CD14-positive monocyte (primary cell): ENCODE data around the gene MADCAM1. TPM values are rescaled to one million over a fixed set of nuclear protein-coding genes. Genes with fewer than 3 reads are reported as not detected.

Source experiments
- DNase-seq, 3 donors: peaks; one replicate each; pipeline ENCODE4 v3.0.0-alpha.2; 2011 to 2022
- H2AFZ ChIP-seq: 2 replicates; pipeline ENCODE4 v1.6.0; 2012; ENCODE audit warnings: mild to moderate bottlenecking, low read depth, low read length, inconsistent platforms; ENCODE audit not compliant: insufficient read depth, poor library complexity, severe bottlenecking
- H3K27ac ChIP-seq, 2 donors: 1 replicate in 1 of 2; 2 replicates in 1 of 2; pipeline ENCODE4 v1.5.1; 2012 to 2013; ENCODE audit warnings: low read length in 2 of 2, control low read depth in 1 of 2, inconsistent platforms in 1 of 2, low read depth in 1 of 2, mild to moderate bottlenecking in 1 of 2
- H3K27me3 ChIP-seq, 2 donors: one replicate each; pipeline versions ENCODE4 v1.6.0 to v1.6.1; 2011 to 2013; ENCODE audit warnings: low read length in 2 of 2; ENCODE audit not compliant: control insufficient read depth in 2 of 2, insufficient read depth in 2 of 2
- H3K36me3 ChIP-seq, 2 donors: replicated peaks in 1 of 2; 1 replicate in 1 of 2; 2 replicates in 1 of 2; pipeline versions ENCODE4 v1.5.1 to v1.6.1; 2012 to 2013; ENCODE audit warnings: low read length in 2 of 2, control low read depth in 1 of 2, inconsistent platforms in 1 of 2, mild to moderate bottlenecking in 1 of 2; ENCODE audit not compliant: insufficient read depth in 2 of 2, control insufficient read depth in 1 of 2
- H3K4me1 ChIP-seq, 2 donors: 1 replicate in 1 of 2; 2 replicates in 1 of 2; pipeline versions ENCODE4 v1.5.1 to v1.6.1; 2012 to 2013; ENCODE audit warnings: low read length in 2 of 2, control low read depth in 1 of 2, inconsistent platforms in 1 of 2, mild to moderate bottlenecking in 1 of 2, moderate library complexity in 1 of 2; ENCODE audit not compliant: insufficient read depth in 2 of 2, control insufficient read depth in 1 of 2
- H3K4me2 ChIP-seq: replicated peaks from 2 replicates; pipeline ENCODE3; 2012; ENCODE audit warnings: low read length, moderate library complexity, mild to moderate bottlenecking; ENCODE audit not compliant: poor library complexity, severe bottlenecking; ENCODE audit errors: extremely low read depth
- H3K4me3 ChIP-seq, 3 experiments: fragments of 200-600 bp in 1 of 3; sonication (generic) in 1 of 3; replicated peaks in 1 of 3; 1 replicate in 2 of 3; 2 replicates in 1 of 3; pipeline ENCODE4 v1.5.1; 2011 to 2013; ENCODE audit warnings: low read length in 3 of 3, mild to moderate bottlenecking in 3 of 3, control low read depth in 2 of 3, low read depth in 2 of 3, inconsistent platforms in 1 of 3, moderate library complexity in 1 of 3
- H3K79me2 ChIP-seq: 2 replicates; pipeline ENCODE4 v1.6.0; 2012; ENCODE audit warnings: mild to moderate bottlenecking, control low read depth, inconsistent platforms, low read length, moderate library complexity; ENCODE audit not compliant: insufficient read depth
- H3K9ac ChIP-seq: 2 replicates; pipeline ENCODE4 v1.6.0; 2017; ENCODE audit warnings: low read length, mild to moderate bottlenecking; ENCODE audit not compliant: insufficient read depth, poor library complexity, severe bottlenecking
- H3K9me3 ChIP-seq, 2 donors: replicated peaks in 1 of 2; 1 replicate in 1 of 2; 2 replicates in 1 of 2; pipeline versions ENCODE4 v1.5.1 to v1.6.1; 2012 to 2013; ENCODE audit warnings: low read length in 2 of 2, control low read depth in 1 of 2; ENCODE audit not compliant: control insufficient read depth in 1 of 2, insufficient read depth in 1 of 2
- H4K20me1 ChIP-seq: 2 replicates; pipeline ENCODE4 v1.6.0; 2012; ENCODE audit warnings: mild to moderate bottlenecking, low read length, control low read depth, moderate library complexity; ENCODE audit not compliant: insufficient read depth
- H3K27ac Mint-ChIP-seq, 7 donors: one replicate each; pipeline ENCODE4 v1.8.0; 2020; ENCODE audit warnings: mild to moderate bottlenecking in 7 of 7, mixed read lengths in 7 of 7, moderate library complexity in 6 of 7, inconsistent platforms in 2 of 7
- H3K27me3 Mint-ChIP-seq, 3 donors: one replicate each; pipeline ENCODE4 v1.8.0; 2021 to 2022; ENCODE audit warnings: low read depth in 3 of 3, mild to moderate bottlenecking in 3 of 3, mixed read lengths in 3 of 3, moderate library complexity in 3 of 3, inconsistent platforms in 1 of 3
- H3K36me3 Mint-ChIP-seq, 2 donors: one replicate each; pipeline ENCODE4 v1.8.0; 2020; ENCODE audit warnings: mixed read lengths in 2 of 2, inconsistent platforms in 1 of 2, mild to moderate bottlenecking in 1 of 2
- H3K4me1 Mint-ChIP-seq: one replicate; pipeline ENCODE4 v1.8.0; 2020; ENCODE audit warnings: mild to moderate bottlenecking, mixed read lengths
- H3K4me3 Mint-ChIP-seq, 2 donors: one replicate each; pipeline ENCODE4 v1.8.0; 2020; ENCODE audit warnings: mild to moderate bottlenecking in 2 of 2, mixed read lengths in 2 of 2, moderate library complexity in 1 of 2
- H3K9me3 Mint-ChIP-seq, 7 donors: one replicate each; pipeline ENCODE4 v1.8.0; 2020 to 2022; ENCODE audit warnings: mixed read lengths in 7 of 7, mild to moderate bottlenecking in 6 of 7, moderate library complexity in 6 of 7, inconsistent platforms in 2 of 7
- WGBS: methylation state at CpG from one replicate; pipeline ENCODE4 v1.1.5; 2013; ENCODE audit warnings: missing lambda C conversion rate; ENCODE audit not compliant: insufficient coverage; 5-methylcytosine and 5-hydroxymethylcytosine counted together
- intact Hi-C, 2 donors: fragments of 100-400 bp; cut with micrococcal nuclease; formaldehyde crosslinking; loops; one replicate each; pipeline versions ENCODE4 v1.15.0 to v1.15.1; 2023
- polyA plus RNA-seq, 3 donors: library from polyadenylated mRNA; depleted of rRNA in 1 of 3; unstranded in 2 of 3; stranded (reverse) in 1 of 3; fragments of 300-500 nt in 2 of 3; fragments of >200 nt in 1 of 3; fragmentation: Illumina TruSeq in 2 of 3; gene quantifications; 1 replicate in 2 of 3; 2 replicates in 1 of 3; pipeline ENCODE4 v1.2.3, GENCODE V29; 2012 to 2021
- TF ChIP-seq, protein P1 (sequence below): fragments of 200-600 bp; IDR thresholded peaks from one replicate; pipeline ENCODE4 v1.8.0; 2022; ENCODE audit warnings: antibody characterized with exemption, mild to moderate bottlenecking

Gene MADCAM1
- polyA plus RNA-seq, 3 donors, result 0.17 TPM; not detected in 2

DNA sequence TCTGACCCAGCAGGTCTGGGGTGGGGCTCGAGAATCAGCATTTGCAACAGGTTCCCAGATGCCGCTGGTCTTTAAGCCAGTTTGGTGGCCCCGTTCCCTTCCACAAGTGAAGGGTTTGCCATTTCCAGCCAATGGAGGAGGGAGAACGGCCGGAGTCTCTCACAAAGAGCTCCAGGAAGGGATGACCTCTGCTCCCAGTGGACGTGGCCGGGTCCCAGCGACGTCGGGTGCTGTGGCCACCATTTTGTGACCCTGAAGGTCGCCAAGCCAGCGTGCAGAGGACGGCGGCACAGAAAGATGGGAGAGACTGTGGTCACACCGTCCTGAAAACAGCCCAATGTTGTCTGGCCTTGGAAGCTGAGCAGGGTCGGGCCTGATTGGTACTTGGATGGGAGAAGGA, 43.5 kb upstream of the MADCAM1 start:
- DNase-seq, result no peak
- Mint-ChIP-seq H3K27ac (no peak overlapping the region), H3K4me3 (no peak overlapping the region), H3K9me3 (peaks cover 3 to 35% (median 21%) of the 10 kb centered on the region in 7 donors), H3K27me3 (peaks cover 8 to 23% (median 10%) of the 10 kb centered on the region in 3 donors), H3K4me1 (no peaks in the 10 kb centered on the region), H3K36me3 (no peaks in the 10 kb centered on the region)
- H3K27ac ChIP-seq, result no peak overlapping the region
- H3K4me3 ChIP-seq, result no peak overlapping the region
- peaks cover 13 to 27% of the 10 kb centered on the region in 2 donors for H3K9me3 ChIP-seq
- H2AFZ ChIP-seq, result no peak overlapping the region
- intact Hi-C loops, result no loop called here
- H3K4me2 ChIP-seq, result no peak overlapping the region
- H3K79me2 ChIP-seq, result no peaks in the 10 kb centered on the region
- no peak overlapping the region for H3K9ac ChIP-seq
- no peaks in the 10 kb centered on the region for H4K20me1 ChIP-seq
- H3K4me1 ChIP-seq, result no peaks in the 10 kb centered on the region
- WGBS, result 96% methylated on average over 16 of the region's 16 CpGs
- peaks cover 0 to 2% of the 10 kb centered on the region in 2 donors for H3K27me3 ChIP-seq
- H3K36me3 ChIP-seq, result no peaks in the 10 kb centered on the region
- TF ChIP-seq, protein P1, sequence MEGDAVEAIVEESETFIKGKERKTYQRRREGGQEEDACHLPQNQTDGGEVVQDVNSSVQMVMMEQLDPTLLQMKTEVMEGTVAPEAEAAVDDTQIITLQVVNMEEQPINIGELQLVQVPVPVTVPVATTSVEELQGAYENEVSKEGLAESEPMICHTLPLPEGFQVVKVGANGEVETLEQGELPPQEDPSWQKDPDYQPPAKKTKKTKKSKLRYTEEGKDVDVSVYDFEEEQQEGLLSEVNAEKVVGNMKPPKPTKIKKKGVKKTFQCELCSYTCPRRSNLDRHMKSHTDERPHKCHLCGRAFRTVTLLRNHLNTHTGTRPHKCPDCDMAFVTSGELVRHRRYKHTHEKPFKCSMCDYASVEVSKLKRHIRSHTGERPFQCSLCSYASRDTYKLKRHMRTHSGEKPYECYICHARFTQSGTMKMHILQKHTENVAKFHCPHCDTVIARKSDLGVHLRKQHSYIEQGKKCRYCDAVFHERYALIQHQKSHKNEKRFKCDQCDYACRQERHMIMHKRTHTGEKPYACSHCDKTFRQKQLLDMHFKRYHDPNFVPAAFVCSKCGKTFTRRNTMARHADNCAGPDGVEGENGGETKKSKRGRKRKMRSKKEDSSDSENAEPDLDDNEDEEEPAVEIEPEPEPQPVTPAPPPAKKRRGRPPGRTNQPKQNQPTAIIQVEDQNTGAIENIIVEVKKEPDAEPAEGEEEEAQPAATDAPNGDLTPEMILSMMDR, result no peak

DNA sequence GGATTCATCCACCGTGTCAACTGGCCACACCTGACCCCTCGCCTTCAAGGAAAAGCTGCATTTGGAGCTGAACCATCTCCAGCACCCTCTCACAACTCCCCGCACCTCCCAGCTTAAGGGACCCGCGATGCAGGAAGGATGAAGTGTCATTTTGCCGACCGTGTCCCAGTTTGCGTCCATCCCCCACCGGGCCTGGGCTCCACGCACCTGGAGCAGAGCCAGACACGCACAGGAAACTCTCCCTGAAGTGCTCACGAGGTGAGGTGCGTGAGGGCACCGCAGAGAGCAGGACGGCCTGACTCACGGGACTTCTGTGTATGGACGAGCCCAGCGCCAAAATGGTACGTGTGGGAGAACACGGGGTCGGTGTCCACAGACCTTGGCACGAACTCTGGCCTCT, 42.7 kb upstream of the MADCAM1 start:
- Histone ChIP-seq H3K79me2 (no peaks in the 10 kb centered on the region), H3K4me1 (no peaks in the 10 kb centered on the region), H3K36me3 (no peaks in the 10 kb centered on the region), H3K4me2 (no peak overlapping the region), H2AFZ (no peak overlapping the region), H3K4me3 (no peak overlapping the region), H3K9me3 (peaks cover 13 to 27% of the 10 kb centered on the region in 2 donors), H4K20me1 (no peaks in the 10 kb centered on the region), H3K27ac (no peak overlapping the region), H3K27me3 (no peaks in the 10 kb centered on the region), H3K9ac (no peak overlapping the region)
- Mint-ChIP-seq H3K9me3 (peaks cover 4 to 40% (median 25%) of the 10 kb centered on the region in 7 donors), H3K27ac (no peak overlapping the region), H3K4me1 (no peaks in the 10 kb centered on the region), H3K27me3 (peaks cover 7 to 22% (median 8%) of the 10 kb centered on the region in 3 donors), H3K4me3 (no peak overlapping the region), H3K36me3 (no peaks in the 10 kb centered on the region)
- DNase-seq, result no peak
- 93% methylated on average over 20 of the region's 22 CpGs for WGBS
- TF ChIP-seq, protein P1, result no peak
- intact Hi-C loops, result no loop called here
